HG03457 (cell line): ENCODE results near the gene GABRG2.

ENCODE experiments used
- ATAC-seq: cut with Tn5 transposase; IDR thresholded peaks from one replicate; pipeline ENCODE4 v1.9.1; 2021; ENCODE audit warnings: moderate number of reproducible peaks; ENCODE audit not compliant: unreplicated experiment

The GABRG2 gene

DNA sequence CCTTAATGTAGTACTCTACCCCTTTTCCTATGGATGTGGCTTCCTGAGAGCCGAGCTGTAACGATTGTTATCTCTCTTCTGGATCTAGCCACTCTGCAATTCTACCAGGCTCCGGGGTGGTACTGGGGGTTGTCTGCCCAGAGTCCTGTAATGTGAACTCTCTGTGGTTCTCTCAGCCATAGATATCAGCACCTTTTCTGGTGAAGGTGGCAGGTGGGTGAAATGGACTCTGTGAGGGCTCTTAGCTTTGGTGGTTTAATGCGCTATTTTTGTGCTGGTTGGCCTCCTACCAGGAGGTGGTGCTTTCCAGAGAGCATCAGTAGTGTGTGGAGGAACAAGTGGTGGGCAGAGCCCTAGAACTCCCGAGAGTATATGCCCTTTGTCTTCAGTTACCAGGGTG lies 122.1 kb downstream of the GABRG2 start:
- no peak for ATAC-seq

DNA sequence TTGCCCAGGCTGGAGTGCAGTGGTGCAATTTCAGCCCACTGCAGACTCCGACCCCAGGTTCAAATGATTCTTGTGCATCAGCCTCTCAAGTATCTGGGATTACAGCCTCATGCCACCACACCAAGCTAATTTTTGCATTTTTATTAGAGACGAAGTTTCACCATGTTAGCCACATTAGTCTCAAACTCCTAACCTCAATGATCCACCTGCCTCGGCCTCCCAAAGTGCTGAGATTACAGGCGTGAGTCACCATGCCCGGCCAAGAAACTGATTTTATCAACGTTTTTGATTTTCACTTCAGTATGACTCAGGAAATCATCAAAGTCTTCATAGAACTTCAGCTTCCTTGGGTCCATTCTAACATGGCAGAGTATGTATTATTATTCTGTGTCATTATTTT lies 125.4 kb downstream of the GABRG2 start:
- no peak for ATAC-seq

DNA sequence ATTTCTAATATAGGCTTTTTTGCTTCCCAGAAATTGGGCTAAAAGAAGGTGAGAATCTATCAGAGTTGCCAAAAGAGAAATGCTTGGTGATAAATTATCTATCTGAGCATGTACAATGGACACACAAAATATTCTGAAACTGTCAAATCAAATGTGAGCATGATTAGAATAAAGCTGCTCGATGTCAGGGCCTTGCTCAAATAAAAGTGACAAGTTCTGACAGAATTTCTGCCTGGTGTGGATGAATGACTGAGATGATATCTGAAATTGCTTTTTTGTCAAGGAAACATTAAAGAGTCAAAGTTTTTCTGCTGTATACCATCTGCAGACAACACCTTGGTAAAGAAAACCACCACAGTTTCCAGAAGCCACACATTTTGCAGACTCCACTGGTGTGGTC lies 128.8 kb downstream of the GABRG2 start:
- ATAC-seq: no peak

DNA sequence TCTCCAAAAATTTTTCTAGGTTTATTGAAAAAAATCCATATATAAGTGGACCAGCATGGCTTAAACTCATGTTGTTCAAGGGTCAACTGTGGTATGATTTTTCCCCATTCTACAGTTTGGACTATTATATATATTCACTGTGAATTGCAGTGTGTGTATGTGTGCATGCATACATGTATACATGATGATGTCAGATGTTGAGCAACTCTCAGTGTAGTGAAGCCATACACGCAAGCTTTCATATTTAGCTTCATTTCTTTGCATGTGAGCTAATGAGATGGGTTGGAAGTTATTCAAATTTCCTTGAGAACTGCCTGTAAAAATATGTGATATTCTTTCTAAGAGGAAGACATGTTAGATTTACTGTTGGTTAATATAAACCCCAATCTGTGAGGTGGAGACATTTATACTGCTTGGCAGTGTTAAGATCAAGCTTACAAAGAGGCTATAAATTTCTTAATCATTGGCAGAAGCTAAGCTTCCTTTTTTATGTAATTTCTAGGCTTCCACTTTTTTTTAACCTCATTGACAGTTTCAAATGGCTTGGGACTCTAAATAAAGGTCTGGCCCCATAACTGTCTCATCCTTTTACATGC lies 134.8 kb downstream of the GABRG2 start:
- no peak for ATAC-seq
